ENCODE measurements around the gene UBE2N. TPM values are rescaled to one million over a fixed set of nuclear protein-coding genes. Genes with fewer than 3 reads are reported as not detected.
A peak's percentile ranks its signal among the peaks of the same experiment; 100 is the strongest.

The UBE2N gene
- total and polyA plus RNA-seq, 10 of the 15 experiments (the other 5 are each of a cell fraction or from before 2014, with no cell fraction given) = 243 to 945 (median 443) TPM

DNA sequence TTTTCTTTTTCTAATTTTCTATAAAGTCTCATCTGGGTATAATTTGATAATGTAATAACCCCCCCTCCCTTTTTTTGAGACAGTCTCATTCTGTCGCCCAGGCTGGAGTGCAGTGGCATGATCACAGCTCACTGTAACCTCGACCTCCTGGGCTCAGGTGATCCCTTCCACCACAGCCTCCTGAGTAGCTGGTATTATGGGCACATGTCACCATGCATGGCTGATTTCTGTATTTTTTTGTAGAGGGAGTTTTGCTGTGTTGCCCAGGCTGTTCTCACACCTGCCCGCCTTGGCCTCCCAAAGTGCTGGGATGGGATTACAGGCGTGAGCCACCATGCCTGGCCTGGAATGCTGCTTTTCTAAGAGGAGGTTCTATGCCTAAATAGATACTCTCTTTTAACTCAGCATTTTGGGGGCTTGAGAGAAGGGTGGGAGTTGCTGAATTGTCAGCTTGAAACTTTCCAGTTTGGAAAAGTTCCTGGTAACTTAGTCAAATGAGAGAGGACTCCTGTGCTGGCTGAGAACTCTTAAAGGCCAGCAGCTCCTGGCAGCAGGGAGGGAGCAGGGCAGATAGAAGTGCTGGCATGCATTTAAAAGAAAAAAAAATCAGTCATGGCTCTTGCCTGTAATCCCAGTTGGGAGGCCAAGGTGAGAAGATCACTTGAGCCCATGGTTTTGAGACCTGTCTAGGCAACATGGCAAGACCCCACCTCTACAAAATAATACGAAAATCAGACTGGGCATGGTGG lies 51.0 kb downstream of the UBE2N start (continued):
- TF ChIP-seq SMARCA5 (IDR thresholded peaks at IDR 0.05) (no peak), MTA3 (IDR thresholded peaks at IDR 0.05; ENCODE audit: borderline replicate concordance, low read length) (no peak)

DNA sequence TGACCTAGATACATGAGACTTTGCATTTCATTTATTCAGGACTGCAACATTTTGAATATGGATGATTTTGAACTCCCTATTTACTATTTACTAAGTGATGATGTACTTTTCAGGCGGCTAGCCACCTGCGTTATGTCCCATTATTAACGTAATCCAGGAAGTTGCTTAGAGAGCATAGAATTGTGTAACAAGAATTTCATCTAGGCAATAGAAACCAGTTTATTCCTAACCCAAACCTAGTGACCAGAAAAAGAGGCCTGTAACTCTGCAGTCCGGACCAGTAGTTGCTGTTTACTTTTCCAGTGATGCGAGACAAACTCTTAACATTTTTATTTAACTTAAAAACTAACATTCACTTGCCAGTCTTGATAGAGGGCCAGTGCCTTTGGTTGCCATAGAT lies 51.7 kb downstream of the UBE2N start:
- WGBS (ENCODE audit: insufficient coverage, insufficient replicate concordance, low lambda C conversion rate, missing lambda C conversion rate) = 21% methylated on average over 5 of the region's 5 CpGs
- ChIA-PET CTCF (interaction anchor here (1.2 to 3.2 kb wide), 7 partner anchors 9 to 402 kb away, joined by 3 to 16 read pairs (median 6); no protein-coding TSS in a partner anchor), SMC1A (ENCODE audit: uncharacterized antibody, unreplicated experiment) (interaction anchor here (1.0 to 4.3 kb wide), 12 partner anchors 8 to 403 kb away, joined by 3 to 26 read pairs (median 6); no protein-coding TSS in a partner anchor), POLR2A (interaction anchor here (1.0 to 1.1 kb wide), 2 partner anchors 10 to 374 kb away, joined by 3 to 4 read pairs; no protein-coding TSS in a partner anchor), RAD21 (ENCODE audit: unreplicated experiment) (interaction anchor here (0.9 to 4.2 kb wide), 6 partner anchors 9 to 403 kb away, joined by 3 to 20 read pairs (median 14); no protein-coding TSS in a partner anchor)
- Histone ChIP-seq H3K4me1 (ENCODE audit: control insufficient read depth, insufficient read depth, low read length) (peaks cover 27% of the 10 kb centered on the region), H3K4me3 (peak overlapping the region; percentile 26; the same call in 1 of the 2 replicates), H3K27ac (ENCODE audit: control insufficient read depth, insufficient read depth) (0 out of 2 replicates have a peak overlapping the region, but pooled peaks have one; percentile 2), H3K27me3 (replicated peaks in 1 of 2; ENCODE audit: control insufficient read depth in 2 of 2, insufficient read depth in 2 of 2, low read length in 1 of 2) (no peaks in the 10 kb centered on the region), H3K4me2 (ENCODE audit: control insufficient read depth, insufficient read depth) (peak overlapping the region; percentile 62), H3K9ac (ENCODE audit: control insufficient read depth, insufficient read depth, low read length) (no peak overlapping the region), H3K36me3 (ENCODE audit: control insufficient read depth in 2 of 2, insufficient read depth in 2 of 2, low read length in 1 of 2) (peaks cover 0 to 22% of the 10 kb centered on the region in 2 experiments; a peak in 3 of 4 replicates), H2AFZ (ENCODE audit: control insufficient read depth, low read depth, low read length) (no peak overlapping the region), H3K79me2 (ENCODE audit: control insufficient read depth, insufficient read depth, low read length) (peaks cover 79% of the 10 kb centered on the region), H3K9me3 (replicated peaks; ENCODE audit: control insufficient read depth, insufficient read depth, low read length) (no peaks in the 10 kb centered on the region; the same call in 1 of the 3 replicates), H4K20me1 (ENCODE audit: control insufficient read depth, insufficient read depth) (no peaks in the 10 kb centered on the region)
- TF ChIP-seq NFIC (IDR thresholded peaks at IDR 0.05; ENCODE audit: low read depth, low read length) (no peak), NFXL1 (IDR thresholded peaks at IDR 0.05; ENCODE audit: borderline replicate concordance) (no peak)
- FAIRE-seq (no peak), ATAC-seq (no peak), DNase-seq (ENCODE audit: low read depth, low spot score) (no peak)
- in situ Hi-C loops (cut with MboI) (no loop called here), intact Hi-C loops (cut with micrococcal nuclease; ENCODE audit: unreplicated experiment) (loop anchor here (2.0 to 10.0 kb wide), 2 partner anchors 555 to 605 kb away; no protein-coding TSS in a partner anchor)
- BruUV-seq (replicated peaks) = no TSS peak
